ENCODE data around the gene OAS3. TPM values are rescaled to one million over a fixed set of nuclear protein-coding genes. Genes with fewer than 3 reads are reported as not detected.

OAS3 gene
- total and polyA plus RNA-seq, 9 of the 15 experiments (the other 6 are each of a cell fraction or from before 2014, with no cell fraction given) = 0.21 to 2.0 (median 0.83) TPM

DNA sequence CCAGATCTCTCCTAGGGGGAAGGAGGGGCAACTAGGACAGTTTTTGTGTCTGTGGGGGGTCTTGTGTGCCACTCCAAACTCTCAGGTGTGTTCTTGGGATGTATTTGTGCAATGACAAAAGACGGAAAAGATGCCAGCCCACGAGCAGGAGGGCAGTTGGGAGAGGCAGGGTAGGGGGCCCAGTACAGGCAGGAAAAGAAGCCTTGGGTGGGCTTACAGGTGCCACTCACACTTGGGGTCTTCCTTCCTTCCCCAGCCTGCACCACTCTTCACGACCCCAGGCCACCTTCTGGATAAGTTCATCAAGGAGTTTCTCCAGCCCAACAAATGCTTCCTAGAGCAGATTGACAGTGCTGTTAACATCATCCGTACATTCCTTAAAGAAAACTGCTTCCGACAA lies 64.4 kb downstream of the OAS3 start:
- TF ChIP-seq MAFK (IDR thresholded peaks at IDR 0.05; ENCODE audit: low read length) = no peak
- Histone ChIP-seq H4K20me1 (replicated peaks; ENCODE audit: control insufficient read depth, insufficient read depth, low read length) (peaks cover 3% of the 10 kb centered on the region; the same call in 1 of the 2 replicates), H3K27me3 (ENCODE audit: control insufficient read depth in 2 of 2, insufficient read depth in 2 of 2, low read length in 2 of 2) (peaks cover 2 to 32% of the 10 kb centered on the region in 2 experiments; a peak in 3 of 5 replicates), H3K9me1 (ENCODE audit: control insufficient read depth, insufficient read depth, low read length) (no peaks in the 10 kb centered on the region), H3K36me3 (ENCODE audit: control insufficient read depth, insufficient read depth, low read length) (no peaks in the 10 kb centered on the region), H3K79me2 (ENCODE audit: control insufficient read depth, insufficient read depth, low read length) (no peaks in the 10 kb centered on the region), H3K4me1 (replicated peaks in 1 of 2; ENCODE audit: control insufficient read depth in 2 of 2, insufficient read depth in 2 of 2, low read length in 2 of 2) (no peaks in the 10 kb centered on the region), H3K9me3 (replicated peaks; ENCODE audit: control insufficient read depth, insufficient read depth, low read depth, low read length) (no peaks in the 10 kb centered on the region), H3K9ac (ENCODE audit: insufficient read depth in 1 of 2, low read depth in 2 of 2, low read length in 2 of 2) (no peak overlapping the region), H3K4me2 (ENCODE audit: insufficient read depth, low read length) (no peak overlapping the region), H2AFZ (ENCODE audit: low read depth, low read length) (no peak overlapping the region), H3K27ac (ENCODE audit: extremely low read depth, low read depth, low read length) (no peak overlapping the region), H3K4me3 (no peak overlapping the region)
- ATAC-seq = no peak
- in situ Hi-C loops (cut with MboI) (no loop called here), intact Hi-C loops (cut with micrococcal nuclease) (no loop called here)
- CTCF ChIA-PET (ENCODE audit: low intra/inter-chr PET ratio) = interaction anchor here (0.6 kb wide), 1 partner anchor 1609 kb away, joined by 3 read pairs; no protein-coding TSS in a partner anchor
- no TSS peak for BruUV-seq (replicated peaks)
- DNase-seq (ENCODE audit: extremely low read depth in 1 of 4, low spot score in 3 of 4) = no peak
- POLR2A ChIA-PET = no interaction called here
- WGBS (ENCODE audit: insufficient coverage, low coverage, missing lambda C conversion rate) = 0% methylated on average over 5 of the region's 5 CpGs
- no peak for FAIRE-seq

DNA sequence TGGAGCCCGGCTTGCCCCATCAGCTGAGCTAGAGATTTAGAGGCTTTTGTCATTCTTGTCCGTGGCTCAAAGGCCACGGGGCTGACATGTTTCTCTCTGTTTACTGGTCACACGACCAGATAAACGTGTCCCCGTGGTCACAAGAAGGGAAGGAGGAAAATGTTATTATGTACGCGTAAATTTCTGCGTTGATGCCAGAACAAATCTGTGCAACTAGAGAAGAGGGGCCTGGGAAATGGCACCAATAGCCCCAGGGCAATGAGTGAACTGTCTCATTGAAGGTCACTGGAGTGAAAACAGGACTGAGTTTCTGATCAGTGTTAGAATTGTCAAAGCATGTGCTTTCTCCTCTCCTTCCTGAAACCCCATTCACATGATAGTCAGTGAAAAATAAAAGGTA lies 65.4 kb downstream of the OAS3 start:
- Histone ChIP-seq H3K27ac (ENCODE audit: extremely low read depth, low read depth, low read length) (no peak overlapping the region), H3K4me1 (replicated peaks in 1 of 2; ENCODE audit: control insufficient read depth in 2 of 2, insufficient read depth in 2 of 2, low read length in 2 of 2) (no peaks in the 10 kb centered on the region), H3K36me3 (ENCODE audit: control insufficient read depth, insufficient read depth, low read length) (no peaks in the 10 kb centered on the region), H4K20me1 (replicated peaks; ENCODE audit: control insufficient read depth, insufficient read depth, low read length) (peaks cover 3% of the 10 kb centered on the region; the same call in 1 of the 2 replicates), H3K9me3 (replicated peaks; ENCODE audit: control insufficient read depth, insufficient read depth, low read depth, low read length) (no peaks in the 10 kb centered on the region), H3K9me1 (ENCODE audit: control insufficient read depth, insufficient read depth, low read length) (no peaks in the 10 kb centered on the region), H2AFZ (ENCODE audit: low read depth, low read length) (no peak overlapping the region), H3K4me3 (no peak overlapping the region), H3K4me2 (ENCODE audit: insufficient read depth, low read length) (no peak overlapping the region), H3K27me3 (ENCODE audit: control insufficient read depth in 2 of 2, insufficient read depth in 2 of 2, low read length in 2 of 2) (peaks cover 2 to 35% of the 10 kb centered on the region in 2 experiments; a peak in 3 of 5 replicates), H3K9ac (ENCODE audit: insufficient read depth in 1 of 2, low read depth in 2 of 2, low read length in 2 of 2) (no peak overlapping the region), H3K79me2 (ENCODE audit: control insufficient read depth, insufficient read depth, low read length) (no peaks in the 10 kb centered on the region)
- FAIRE-seq (no peak), DNase-seq (ENCODE audit: extremely low read depth in 1 of 4, low spot score in 3 of 4) (no peak), ATAC-seq (no peak)
- POLR2A ChIA-PET = interaction anchor here (0.7 to 0.8 kb wide), 2 partner anchors 15 to 25 kb away, joined by 3 read pairs; partner anchors contain the start of gene OAS2
- under 1% methylated on average over 9 of the region's 9 CpGs for WGBS (ENCODE audit: insufficient coverage, low coverage, missing lambda C conversion rate)
- intact Hi-C loops (cut with micrococcal nuclease) = no loop called here
- CTCF ChIA-PET (ENCODE audit: low intra/inter-chr PET ratio) = no interaction called here
- BruUV-seq (replicated peaks) = no TSS peak
- in situ Hi-C loops (cut with MboI) = no loop called here
- TF ChIP-seq ILF3 (IDR thresholded peaks at IDR 0.05; ENCODE audit: borderline replicate concordance) (no peak), NFE2L1 (tag; IDR thresholded peaks at IDR 0.05; ENCODE audit: borderline replicate concordance, low read depth) (no peak), SRF (CRISPR knock-in tag; IDR thresholded peaks at IDR 0.05) (no peak), SRSF7 (optimal IDR thresholded peaks at IDR 0.05; ENCODE audit: low read depth, low read length) (no peak), YY1 (IDR thresholded peaks at IDR 0.05; ENCODE audit: borderline replicate concordance in 1 of 3, control insufficient read depth in 1 of 3, extremely low read depth in 1 of 3, insufficient read depth in 3 of 3, insufficient read length in 1 of 3, insufficient replicate concordance in 2 of 3, low read depth in 1 of 3, low read length in 2 of 3) (no peak), TEAD4 (IDR thresholded peaks at IDR 0.05; ENCODE audit: low read length) (no peak), TEAD4 (CRISPR knock-in tag; IDR thresholded peaks at IDR 0.05; ENCODE audit: borderline replicate concordance) (no peak), PURB (CRISPR knock-in tag; IDR thresholded peaks at IDR 0.05; ENCODE audit: low read depth) (no peak)
- TF ChIP-seq, protein P1, sequence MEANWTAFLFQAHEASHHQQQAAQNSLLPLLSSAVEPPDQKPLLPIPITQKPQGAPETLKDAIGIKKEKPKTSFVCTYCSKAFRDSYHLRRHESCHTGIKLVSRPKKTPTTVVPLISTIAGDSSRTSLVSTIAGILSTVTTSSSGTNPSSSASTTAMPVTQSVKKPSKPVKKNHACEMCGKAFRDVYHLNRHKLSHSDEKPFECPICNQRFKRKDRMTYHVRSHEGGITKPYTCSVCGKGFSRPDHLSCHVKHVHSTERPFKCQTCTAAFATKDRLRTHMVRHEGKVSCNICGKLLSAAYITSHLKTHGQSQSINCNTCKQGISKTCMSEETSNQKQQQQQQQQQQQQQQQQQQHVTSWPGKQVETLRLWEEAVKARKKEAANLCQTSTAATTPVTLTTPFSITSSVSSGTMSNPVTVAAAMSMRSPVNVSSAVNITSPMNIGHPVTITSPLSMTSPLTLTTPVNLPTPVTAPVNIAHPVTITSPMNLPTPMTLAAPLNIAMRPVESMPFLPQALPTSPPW (CRISPR knock-in tag; IDR thresholded peaks at IDR 0.05) = no peak
- TF ChIP-seq, protein P2, sequence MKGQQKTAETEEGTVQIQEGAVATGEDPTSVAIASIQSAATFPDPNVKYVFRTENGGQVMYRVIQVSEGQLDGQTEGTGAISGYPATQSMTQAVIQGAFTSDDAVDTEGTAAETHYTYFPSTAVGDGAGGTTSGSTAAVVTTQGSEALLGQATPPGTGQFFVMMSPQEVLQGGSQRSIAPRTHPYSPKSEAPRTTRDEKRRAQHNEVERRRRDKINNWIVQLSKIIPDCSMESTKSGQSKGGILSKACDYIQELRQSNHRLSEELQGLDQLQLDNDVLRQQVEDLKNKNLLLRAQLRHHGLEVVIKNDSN (CRISPR knock-in tag; IDR thresholded peaks at IDR 0.05) = no peak
